SU-DHL-6 (cell line): Measurements from ENCODE around the gene PAM16.

Experiments used
- H2AFZ ChIP-seq: fragments of 200-600 bp; sonication (generic); 2 replicates; pipeline ENCODE4 v1.6.1; 2014; ENCODE audit warnings: low read depth, mild to moderate bottlenecking, moderate library complexity, mixed read lengths, antibody characterized with exemption, low read length; ENCODE audit not compliant: severe bottlenecking
- H3F3A ChIP-seq: fragments of 200-600 bp; shearing (Covaris generic); 2 replicates; pipeline ENCODE4 v1.6.0; 2016; ENCODE audit warnings: antibody characterized with exemption, mild to moderate bottlenecking; ENCODE audit not compliant: insufficient read depth
- H3K27ac ChIP-seq: fragments of 200-600 bp; sonication (generic); 2 replicates; pipeline ENCODE4 v1.5.1; 2016; ENCODE audit warnings: low read depth, mild to moderate bottlenecking, low read length, moderate library complexity, mixed read lengths
- H3K27me3 ChIP-seq: fragments of 200-600 bp; sonication (generic), shearing (Covaris generic); 2 replicates; pipeline ENCODE4 v1.6.0; 2014; ENCODE audit warnings: mild to moderate bottlenecking, low read length
- H3K36me3 ChIP-seq: fragments of 200-600 bp; sonication (generic); 2 replicates; pipeline ENCODE4 v1.6.1; 2014; ENCODE audit warnings: mild to moderate bottlenecking, low read length, mixed read lengths
- H3K4me2 ChIP-seq: fragments of 300-600, 200-600 bp; shearing (Covaris generic), sonication (generic); 2 replicates; pipeline ENCODE4 v1.6.0; 2014; ENCODE audit warnings: low read length, low read depth, mild to moderate bottlenecking; ENCODE audit not compliant: poor library complexity, severe bottlenecking
- H3K4me3 ChIP-seq: fragments of 200-600 bp; sonication (generic); 2 replicates; pipeline ENCODE4 v1.5.1; 2014; ENCODE audit warnings: antibody characterized with exemption, low read length, mild to moderate bottlenecking, mixed read lengths; ENCODE audit not compliant: insufficient read depth, poor library complexity, severe bottlenecking
- H3K79me2 ChIP-seq: fragments of 200-600 bp; sonication (generic); 2 replicates; pipeline ENCODE4 v1.6.1; 2014; ENCODE audit warnings: mild to moderate bottlenecking, low read length, moderate library complexity; ENCODE audit not compliant: insufficient read depth
- H3K9ac ChIP-seq: fragments of 200-600 bp; sonication (generic); 2 replicates; pipeline ENCODE4 v1.7.0; 2014; ENCODE audit warnings: mild to moderate bottlenecking, low read length
- H3K9me2 ChIP-seq: fragments of 200-600 bp; sonication (generic); replicated peaks from 2 replicates; pipeline ENCODE4 v1.6.1; 2014; ENCODE audit warnings: low read length; ENCODE audit not compliant: insufficient read depth
- H3K9me3 ChIP-seq: fragments of 200-600 bp; sonication (generic); 2 replicates; pipeline ENCODE4 v1.6.1; 2014; ENCODE audit warnings: low read length, mixed read lengths; ENCODE audit not compliant: insufficient read depth
- H4K20me1 ChIP-seq: fragments of 200-600 bp; sonication (generic); 2 replicates; pipeline ENCODE4 v1.6.1; 2014; ENCODE audit warnings: low read depth, mild to moderate bottlenecking, antibody characterized with exemption, low read length, moderate library complexity, mixed read lengths
- CTCF ChIP-seq: fragments of 200-600 bp; sonication (generic); IDR thresholded peaks from one replicate; pipeline ENCODE4 v1.5.1; 2017; ENCODE audit warnings: antibody characterized with exemption, mild to moderate bottlenecking, low read length, moderate library complexity; ENCODE audit not compliant: insufficient read depth, poor library complexity, severe bottlenecking
- EZH2phosphoT487 ChIP-seq: fragments of 200-600 bp; sonication (generic), shearing (Covaris generic); conservative IDR thresholded peaks from 2 replicates; pipeline ENCODE4 v1.6.1; 2018; ENCODE audit warnings: mild to moderate bottlenecking, antibody characterized with exemption, low read length, moderate library complexity, mixed read lengths

Gene PAM16

GRCh38 chr16:4360538-4361021, 9.5 kb upstream of the PAM16 start:
- H3K79me2 ChIP-seq: no peaks in the 10 kb centered on the region
- H2AFZ ChIP-seq: no peak overlapping the region
- H3K9me3 ChIP-seq: no peaks in the 10 kb centered on the region
- peaks cover 3% of the 10 kb centered on the region; the same call in 1 of the 2 replicates for H3K36me3 ChIP-seq
- no peak for TF ChIP-seq CTCF
- TF ChIP-seq EZH2phosphoT487: no peak
- peak overlapping the region; percentile 19 for H3K4me2 ChIP-seq
- H3K9me2 ChIP-seq: no peaks in the 10 kb centered on the region
- peak overlapping the region; percentile 36 for H3K27ac ChIP-seq
- no peak overlapping the region for H3K4me3 ChIP-seq
- H3K27me3 ChIP-seq: no peaks in the 10 kb centered on the region
- peaks cover 13% of the 10 kb centered on the region; the same call in 1 of the 2 replicates for H3F3A ChIP-seq
- H4K20me1 ChIP-seq: no peaks in the 10 kb centered on the region
- no peak overlapping the region for H3K9ac ChIP-seq

GRCh38 chr16:4359914-4360313, 8.8 kb upstream of the PAM16 start:
- Histone ChIP-seq H3K4me2 (peak overlapping the region; percentile 19), H3K4me3 (no peak overlapping the region), H3K27ac (peak overlapping the region; percentile 36), H3K27me3 (no peaks in the 10 kb centered on the region), H4K20me1 (no peaks in the 10 kb centered on the region), H3K36me3 (peaks cover 3% of the 10 kb centered on the region; the same call in 1 of the 2 replicates), H3K9ac (no peak overlapping the region), H2AFZ (no peak overlapping the region), H3F3A (peaks cover 13% of the 10 kb centered on the region; the same call in 1 of the 2 replicates), H3K79me2 (no peaks in the 10 kb centered on the region), H3K9me2 (no peaks in the 10 kb centered on the region), H3K9me3 (no peaks in the 10 kb centered on the region)
- TF ChIP-seq CTCF (no peak), EZH2phosphoT487 (no peak)

GRCh38 chr16:4358831-4359561, 7.9 kb upstream of the PAM16 start:
- TF ChIP-seq CTCF (peak; percentile 89), EZH2phosphoT487 (no peak)
- no peaks in the 10 kb centered on the region for H3K79me2 ChIP-seq

More at GRCh38 chr16:4358831-4359561, 7.9 kb upstream of the PAM16 start:
- Histone ChIP-seq H3K27ac (no peak overlapping the region), H3K4me3 (no peak overlapping the region), H3K9me3 (no peaks in the 10 kb centered on the region), H3F3A (peaks cover 11% of the 10 kb centered on the region; the same call in 1 of the 2 replicates), H2AFZ (no peak overlapping the region), H3K4me2 (no peak overlapping the region), H3K27me3 (no peaks in the 10 kb centered on the region), H3K9ac (no peak overlapping the region), H3K9me2 (no peaks in the 10 kb centered on the region), H4K20me1 (no peaks in the 10 kb centered on the region), H3K36me3 (peaks cover 3% of the 10 kb centered on the region; the same call in 1 of the 2 replicates)
